Neural progenitor cell (in vitro differentiated cells): Measurements from ENCODE around the gene SHC3. TPM values are rescaled to one million over a fixed set of nuclear protein-coding genes. Genes with fewer than 3 reads are reported as not detected.

Experiments
- DNase-seq: peaks from one replicate; pipeline ENCODE4 v3.0.0-alpha.2; 2016; ENCODE audit warnings: low spot score
- H2AFZ ChIP-seq: fragments of 200-600 bp; sonication (generic); replicated peaks from 2 replicates; pipeline ENCODE4 v1.6.1; 2016; ENCODE audit warnings: antibody characterized with exemption
- H3F3A ChIP-seq: fragments of 200-600 bp; sonication (generic); 2 replicates; pipeline ENCODE4 v1.6.1; 2016; ENCODE audit warnings: antibody characterized with exemption, low read depth
- H3K27ac ChIP-seq: fragments of 200-600 bp; sonication (generic); 2 replicates; pipeline ENCODE4 v1.5.1; 2016; ENCODE audit warnings: mild to moderate bottlenecking
- H3K27me3 ChIP-seq: fragments of 200-600 bp; sonication (generic); 2 replicates; pipeline ENCODE4 v1.6.1; 2016; ENCODE audit warnings: mild to moderate bottlenecking, moderate library complexity
- H3K36me3 ChIP-seq: fragments of 200-600 bp; sonication (generic); 2 replicates; pipeline ENCODE4 v1.5.1; 2016
- H3K4me1 ChIP-seq: fragments of 200-600 bp; sonication (generic); 2 replicates; pipeline ENCODE4 v1.6.1; 2016; ENCODE audit warnings: mixed run types
- H3K4me2 ChIP-seq: fragments of 200-600 bp; sonication (generic); 2 replicates; pipeline ENCODE4 v1.6.1; 2016
- H3K4me3 ChIP-seq: fragments of 200-600 bp; sonication (generic); 2 replicates; pipeline ENCODE4 v1.5.1; 2016
- H3K79me2 ChIP-seq: fragments of 200-600 bp; sonication (generic); 2 replicates; pipeline ENCODE4 v1.6.1; 2016; ENCODE audit warnings: low read depth
- H3K9ac ChIP-seq: fragments of 200-600 bp; sonication (generic); 2 replicates; pipeline ENCODE4 v1.6.1; 2016
- H3K9me3 ChIP-seq: fragments of 200-600 bp; sonication (generic); 2 replicates; pipeline ENCODE4 v1.5.1; 2016; ENCODE audit warnings: low read depth
- H4K20me1 ChIP-seq: fragments of 200-600 bp; sonication (generic); 2 replicates; pipeline ENCODE4 v1.6.1; 2016; ENCODE audit warnings: low read depth
- H3K27ac Mint-ChIP-seq: 3 replicates; pipeline ENCODE4 v1.8.0; 2021; ENCODE audit warnings: mixed read lengths
- H3K27me3 Mint-ChIP-seq: 2 replicates; pipeline ENCODE4 v1.8.0; 2022; ENCODE audit warnings: low read depth, mild to moderate bottlenecking, inconsistent platforms, moderate library complexity, mixed read lengths; ENCODE audit not compliant: insufficient read depth
- H3K36me3 Mint-ChIP-seq: 3 replicates; pipeline ENCODE4 v1.8.0; 2021; ENCODE audit warnings: mixed read lengths
- H3K4me1 Mint-ChIP-seq: 3 replicates; pipeline ENCODE4 v1.8.0; 2021; ENCODE audit warnings: mixed read lengths
- H3K4me3 Mint-ChIP-seq: 3 replicates; pipeline ENCODE4 v1.8.0; 2021; ENCODE audit warnings: mild to moderate bottlenecking, moderate library complexity, mixed read lengths
- H3K9me3 Mint-ChIP-seq: 3 replicates; pipeline ENCODE4 v1.8.0; 2020; ENCODE audit warnings: mixed read lengths
- EZH2 ChIP-seq: fragments of 200-600 bp; sonication (generic); IDR thresholded peaks from 2 replicates; pipeline ENCODE4 v1.6.1; 2017; ENCODE audit warnings: antibody characterized with exemption, mild to moderate bottlenecking, moderate library complexity
- EZH2phosphoT487 ChIP-seq: fragments of 200-600 bp; sonication (generic); IDR thresholded peaks from 2 replicates; pipeline ENCODE4 v1.6.1; 2017; ENCODE audit warnings: antibody characterized with exemption
- total RNA-seq: library from RNA; depleted of rRNA; stranded (reverse); fragments of >200 nt; gene quantifications from 2 replicates; pipeline ENCODE4 v1.2.3, GENCODE V29; 2015; ENCODE audit warnings: low replicate concordance
- TF ChIP-seq, protein P1 (sequence below): fragments of 200-600 bp; sonication (generic); IDR thresholded peaks from 2 replicates; pipeline ENCODE4 v1.5.1; 2017; ENCODE audit warnings: antibody characterized with exemption, mild to moderate bottlenecking

SHC3 gene
- total RNA-seq, 1 donor from 2014 or later: 0.64 TPM

DNA sequence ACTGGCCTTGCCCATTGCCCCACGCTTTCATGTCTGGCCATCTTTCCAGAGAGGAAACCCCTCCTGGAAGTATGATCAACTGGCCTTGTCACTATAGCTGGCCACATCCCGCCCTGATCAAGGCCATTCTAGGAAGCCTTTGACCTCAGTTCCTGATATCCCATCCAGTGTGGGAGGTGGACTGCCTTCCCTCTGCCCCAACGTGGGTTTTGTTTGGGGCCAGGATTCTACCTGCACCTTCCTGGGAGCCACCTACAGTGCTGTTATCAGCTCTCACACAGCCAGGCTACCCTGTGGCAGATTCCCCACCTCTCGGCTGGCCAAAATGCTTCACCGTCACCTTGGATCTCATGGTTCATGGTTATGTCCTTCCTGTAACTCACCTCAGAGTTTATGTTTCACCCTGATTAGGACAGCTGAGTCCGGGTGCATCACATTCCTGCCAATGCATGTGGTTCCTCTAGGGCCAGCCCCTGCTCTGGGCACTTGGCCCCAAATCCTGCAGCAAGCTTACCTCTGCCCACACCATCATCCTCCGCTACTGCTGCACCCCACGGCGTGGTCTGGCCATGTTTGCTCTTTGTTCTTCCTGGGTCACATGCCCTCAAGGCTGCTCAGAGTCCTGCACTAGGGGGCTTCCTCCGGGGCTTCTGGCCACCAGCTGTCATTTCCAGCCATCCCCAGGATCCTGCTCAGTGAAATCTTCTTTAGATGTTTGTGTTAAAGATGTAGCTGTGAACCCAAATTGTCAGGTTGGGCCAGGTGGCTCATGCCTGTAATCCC is 211.5 kb downstream of the SHC3 start:
- H3K4me3 ChIP-seq: no peak overlapping the region
- H3K4me1 ChIP-seq: peaks cover 15% of the 10 kb centered on the region
- Mint-ChIP-seq H3K27ac (no peak overlapping the region), H3K36me3 (no peaks in the 10 kb centered on the region), H3K4me3 (no peak overlapping the region), H3K9me3 (peaks cover 4% of the 10 kb centered on the region), H3K27me3 (peaks cover 24% of the 10 kb centered on the region), H3K4me1 (peaks cover 17% of the 10 kb centered on the region)
- H2AFZ ChIP-seq: no peak overlapping the region
- no peaks in the 10 kb centered on the region for H3K27me3 ChIP-seq
- DNase-seq: no peak
- H4K20me1 ChIP-seq: no peaks in the 10 kb centered on the region
- peaks cover 3% of the 10 kb centered on the region for H3F3A ChIP-seq
- no peak overlapping the region for H3K9ac ChIP-seq
- H3K9me3 ChIP-seq: no peaks in the 10 kb centered on the region
- TF ChIP-seq EZH2phosphoT487: no peak
- TF ChIP-seq, protein P1, sequence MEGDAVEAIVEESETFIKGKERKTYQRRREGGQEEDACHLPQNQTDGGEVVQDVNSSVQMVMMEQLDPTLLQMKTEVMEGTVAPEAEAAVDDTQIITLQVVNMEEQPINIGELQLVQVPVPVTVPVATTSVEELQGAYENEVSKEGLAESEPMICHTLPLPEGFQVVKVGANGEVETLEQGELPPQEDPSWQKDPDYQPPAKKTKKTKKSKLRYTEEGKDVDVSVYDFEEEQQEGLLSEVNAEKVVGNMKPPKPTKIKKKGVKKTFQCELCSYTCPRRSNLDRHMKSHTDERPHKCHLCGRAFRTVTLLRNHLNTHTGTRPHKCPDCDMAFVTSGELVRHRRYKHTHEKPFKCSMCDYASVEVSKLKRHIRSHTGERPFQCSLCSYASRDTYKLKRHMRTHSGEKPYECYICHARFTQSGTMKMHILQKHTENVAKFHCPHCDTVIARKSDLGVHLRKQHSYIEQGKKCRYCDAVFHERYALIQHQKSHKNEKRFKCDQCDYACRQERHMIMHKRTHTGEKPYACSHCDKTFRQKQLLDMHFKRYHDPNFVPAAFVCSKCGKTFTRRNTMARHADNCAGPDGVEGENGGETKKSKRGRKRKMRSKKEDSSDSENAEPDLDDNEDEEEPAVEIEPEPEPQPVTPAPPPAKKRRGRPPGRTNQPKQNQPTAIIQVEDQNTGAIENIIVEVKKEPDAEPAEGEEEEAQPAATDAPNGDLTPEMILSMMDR: no peak
- no peak for TF ChIP-seq EZH2
- no peak overlapping the region for H3K4me2 ChIP-seq
- H3K27ac ChIP-seq: no peak overlapping the region
- no peaks in the 10 kb centered on the region for H3K36me3 ChIP-seq
- no peaks in the 10 kb centered on the region for H3K79me2 ChIP-seq

DNA sequence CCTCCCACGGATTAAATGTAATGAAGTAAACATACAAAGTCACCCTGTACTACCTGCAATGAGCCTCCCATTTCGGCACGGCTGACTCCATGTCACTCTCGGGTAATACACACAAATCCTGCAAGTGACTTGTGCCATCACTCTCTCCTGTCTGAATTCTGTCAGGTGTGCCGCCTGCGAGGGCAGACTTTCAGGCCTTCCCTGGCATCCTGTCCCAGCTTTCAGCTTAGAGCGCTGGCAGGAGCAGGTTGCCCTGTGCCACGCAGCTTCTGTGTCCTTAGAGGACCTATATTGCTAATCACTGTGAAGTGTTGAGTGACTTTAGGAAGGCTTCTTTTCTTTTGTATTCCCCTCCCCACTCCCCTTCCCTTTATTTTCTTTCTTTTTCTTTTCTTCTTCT is 213.1 kb downstream of the SHC3 start:
- peaks cover 9% of the 10 kb centered on the region for H3K9me3 Mint-ChIP-seq
- Histone ChIP-seq H4K20me1 (no peaks in the 10 kb centered on the region), H2AFZ (no peak overlapping the region), H3K27ac (no peak overlapping the region), H3K9ac (no peak overlapping the region), H3K9me3 (no peaks in the 10 kb centered on the region), H3K27me3 (no peaks in the 10 kb centered on the region), H3K4me3 (no peak overlapping the region), H3K4me2 (no peak overlapping the region), H3K79me2 (no peaks in the 10 kb centered on the region), H3F3A (no peaks in the 10 kb centered on the region), H3K4me1 (peaks cover 6% of the 10 kb centered on the region), H3K36me3 (no peaks in the 10 kb centered on the region)
- no peak overlapping the region for H3K4me3 Mint-ChIP-seq
- no peaks in the 10 kb centered on the region for H3K36me3 Mint-ChIP-seq
- no peak overlapping the region for H3K27ac Mint-ChIP-seq
- H3K27me3 Mint-ChIP-seq: peaks cover 22% of the 10 kb centered on the region
- no peak for TF ChIP-seq EZH2
- no peak for TF ChIP-seq EZH2phosphoT487
- TF ChIP-seq, protein P1: no peak
- no peak for DNase-seq
- H3K4me1 Mint-ChIP-seq: peaks cover 10% of the 10 kb centered on the region

DNA sequence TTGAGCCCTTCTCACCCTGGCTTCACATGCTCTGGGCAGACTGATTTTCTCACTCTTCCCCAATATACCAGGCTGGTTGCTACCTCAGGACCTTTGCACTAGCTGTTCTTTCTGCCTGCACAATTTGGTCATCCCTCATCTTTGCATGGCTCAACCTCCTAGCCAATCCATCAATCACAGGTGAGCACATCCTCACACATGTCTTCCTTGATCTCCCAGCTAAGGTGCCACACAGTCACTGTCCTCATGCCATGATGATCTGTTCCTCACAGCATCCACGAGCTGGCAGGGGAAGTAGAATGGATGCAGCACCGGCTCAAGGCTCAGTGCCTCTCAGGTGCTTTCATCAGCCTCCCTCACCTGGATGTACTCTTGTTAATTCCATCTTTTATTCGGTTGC is 218.0 kb downstream of the SHC3 start:
- peaks cover 4% of the 10 kb centered on the region for H3K27me3 Mint-ChIP-seq
- H3K27ac ChIP-seq: no peak overlapping the region
- H3K36me3 Mint-ChIP-seq: no peaks in the 10 kb centered on the region

More for the DNA sequence above, 218.0 kb downstream of the SHC3 start:
- Histone ChIP-seq H4K20me1 (no peaks in the 10 kb centered on the region), H3F3A (no peaks in the 10 kb centered on the region), H3K9me3 (no peaks in the 10 kb centered on the region), H3K36me3 (no peaks in the 10 kb centered on the region), H3K4me3 (no peak overlapping the region), H3K9ac (no peak overlapping the region), H3K27me3 (no peaks in the 10 kb centered on the region), H3K4me1 (peaks cover 5% of the 10 kb centered on the region), H3K79me2 (no peaks in the 10 kb centered on the region), H2AFZ (no peak overlapping the region), H3K4me2 (no peak overlapping the region)
- TF ChIP-seq EZH2phosphoT487: no peak
- H3K27ac Mint-ChIP-seq: no peak overlapping the region
- peaks cover 19% of the 10 kb centered on the region for H3K4me1 Mint-ChIP-seq
- peaks cover 8% of the 10 kb centered on the region for H3K9me3 Mint-ChIP-seq
- DNase-seq: no peak
- H3K4me3 Mint-ChIP-seq: no peak overlapping the region
